WTC11 (cell line): ENCODE results near the gene EIF4E.
"Not testable (repeated sequence)": the region's sequence is repeated elsewhere in the genome, so short reads cannot be mapped to it uniquely, and the experiment has no call there.

Experiments used
- JUN ChIP-seq: sonication (generic); formaldehyde crosslinking; IDR thresholded peaks from 2 replicates; pipeline ENCODE4 v1.8.0; 2023; ENCODE audit warnings: mild to moderate bottlenecking, missing genetic modification reagents
- TCF7 ChIP-seq: sonication (generic); formaldehyde crosslinking; IDR thresholded peaks from 2 replicates; pipeline ENCODE4 v1.8.0; 2022; ENCODE audit warnings: mild to moderate bottlenecking, low read depth, missing genetic modification reagents, moderate library complexity
- TP53 ChIP-seq: sonication (generic); formaldehyde crosslinking; IDR thresholded peaks from 2 replicates; pipeline ENCODE4 v1.8.1; 2023; ENCODE audit warnings: mild to moderate bottlenecking, missing genetic modification reagents
- TF ChIP-seq, protein P1 (sequence below): sonication (generic); formaldehyde crosslinking; IDR thresholded peaks from 2 replicates; pipeline ENCODE4 v1.8.1; 2023; ENCODE audit warnings: mild to moderate bottlenecking, missing genetic modification reagents
- TF ChIP-seq, protein P2 (sequence below): fragments of 200-600 bp; IDR thresholded peaks from 2 replicates; pipeline ENCODE4 v1.8.0; 2022; ENCODE audit warnings: antibody characterized with exemption
- TF ChIP-seq, protein P3 (sequence below): sonication (generic); formaldehyde crosslinking; IDR thresholded peaks from 2 replicates; pipeline ENCODE4 v1.8.1; 2023; ENCODE audit warnings: mild to moderate bottlenecking, missing genetic modification reagents, moderate library complexity
- TF ChIP-seq, protein P4 (sequence below): sonication (generic); formaldehyde crosslinking; conservative IDR thresholded peaks from 2 replicates; pipeline ENCODE4 v1.8.1; 2022; ENCODE audit warnings: mild to moderate bottlenecking, missing genetic modification reagents
- TF ChIP-seq, protein P5 (sequence below): sonication (generic); formaldehyde crosslinking; IDR thresholded peaks from 2 replicates; pipeline ENCODE4 v1.8.0; 2022; ENCODE audit warnings: mild to moderate bottlenecking, missing genetic modification reagents

DNA sequence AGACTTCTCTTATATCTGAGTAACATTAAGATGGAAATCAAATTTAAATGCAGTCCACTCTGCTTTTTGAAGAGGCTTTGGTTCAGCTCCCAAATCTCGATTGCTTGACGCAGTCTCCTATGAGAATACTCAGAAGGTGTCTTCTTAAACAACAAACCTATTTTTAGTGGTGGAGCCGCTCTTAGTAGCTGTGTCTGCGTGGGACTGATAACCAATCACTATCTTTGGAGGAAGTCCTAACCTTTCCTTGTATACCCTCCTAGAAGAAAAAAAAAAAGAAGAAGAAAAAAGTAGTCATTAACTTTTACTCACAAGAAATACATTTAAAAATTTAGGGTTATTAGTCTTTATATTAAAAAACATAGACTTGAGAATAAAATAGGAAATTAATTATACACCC is 48.0 kb downstream of the EIF4E start:
- TF ChIP-seq, protein P1, sequence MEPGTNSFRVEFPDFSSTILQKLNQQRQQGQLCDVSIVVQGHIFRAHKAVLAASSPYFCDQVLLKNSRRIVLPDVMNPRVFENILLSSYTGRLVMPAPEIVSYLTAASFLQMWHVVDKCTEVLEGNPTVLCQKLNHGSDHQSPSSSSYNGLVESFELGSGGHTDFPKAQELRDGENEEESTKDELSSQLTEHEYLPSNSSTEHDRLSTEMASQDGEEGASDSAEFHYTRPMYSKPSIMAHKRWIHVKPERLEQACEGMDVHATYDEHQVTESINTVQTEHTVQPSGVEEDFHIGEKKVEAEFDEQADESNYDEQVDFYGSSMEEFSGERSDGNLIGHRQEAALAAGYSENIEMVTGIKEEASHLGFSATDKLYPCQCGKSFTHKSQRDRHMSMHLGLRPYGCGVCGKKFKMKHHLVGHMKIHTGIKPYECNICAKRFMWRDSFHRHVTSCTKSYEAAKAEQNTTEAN (CRISPR knock-in tag) = not testable (repeated sequence)
- TF ChIP-seq, protein P2, sequence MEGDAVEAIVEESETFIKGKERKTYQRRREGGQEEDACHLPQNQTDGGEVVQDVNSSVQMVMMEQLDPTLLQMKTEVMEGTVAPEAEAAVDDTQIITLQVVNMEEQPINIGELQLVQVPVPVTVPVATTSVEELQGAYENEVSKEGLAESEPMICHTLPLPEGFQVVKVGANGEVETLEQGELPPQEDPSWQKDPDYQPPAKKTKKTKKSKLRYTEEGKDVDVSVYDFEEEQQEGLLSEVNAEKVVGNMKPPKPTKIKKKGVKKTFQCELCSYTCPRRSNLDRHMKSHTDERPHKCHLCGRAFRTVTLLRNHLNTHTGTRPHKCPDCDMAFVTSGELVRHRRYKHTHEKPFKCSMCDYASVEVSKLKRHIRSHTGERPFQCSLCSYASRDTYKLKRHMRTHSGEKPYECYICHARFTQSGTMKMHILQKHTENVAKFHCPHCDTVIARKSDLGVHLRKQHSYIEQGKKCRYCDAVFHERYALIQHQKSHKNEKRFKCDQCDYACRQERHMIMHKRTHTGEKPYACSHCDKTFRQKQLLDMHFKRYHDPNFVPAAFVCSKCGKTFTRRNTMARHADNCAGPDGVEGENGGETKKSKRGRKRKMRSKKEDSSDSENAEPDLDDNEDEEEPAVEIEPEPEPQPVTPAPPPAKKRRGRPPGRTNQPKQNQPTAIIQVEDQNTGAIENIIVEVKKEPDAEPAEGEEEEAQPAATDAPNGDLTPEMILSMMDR = not testable (repeated sequence)
- TF ChIP-seq TP53, JUN, TCF7: not testable (repeated sequence)
- TF ChIP-seq, protein P3, sequence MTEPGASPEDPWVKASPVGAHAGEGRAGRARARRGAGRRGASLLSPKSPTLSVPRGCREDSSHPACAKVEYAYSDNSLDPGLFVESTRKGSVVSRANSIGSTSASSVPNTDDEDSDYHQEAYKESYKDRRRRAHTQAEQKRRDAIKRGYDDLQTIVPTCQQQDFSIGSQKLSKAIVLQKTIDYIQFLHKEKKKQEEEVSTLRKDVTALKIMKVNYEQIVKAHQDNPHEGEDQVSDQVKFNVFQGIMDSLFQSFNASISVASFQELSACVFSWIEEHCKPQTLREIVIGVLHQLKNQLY (CRISPR knock-in tag) = not testable (repeated sequence)
- TF ChIP-seq, protein P4, sequence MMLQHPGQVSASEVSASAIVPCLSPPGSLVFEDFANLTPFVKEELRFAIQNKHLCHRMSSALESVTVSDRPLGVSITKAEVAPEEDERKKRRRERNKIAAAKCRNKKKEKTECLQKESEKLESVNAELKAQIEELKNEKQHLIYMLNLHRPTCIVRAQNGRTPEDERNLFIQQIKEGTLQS = not testable (repeated sequence)
- TF ChIP-seq, protein P5, sequence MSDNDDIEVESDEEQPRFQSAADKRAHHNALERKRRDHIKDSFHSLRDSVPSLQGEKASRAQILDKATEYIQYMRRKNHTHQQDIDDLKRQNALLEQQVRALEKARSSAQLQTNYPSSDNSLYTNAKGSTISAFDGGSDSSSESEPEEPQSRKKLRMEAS (CRISPR knock-in tag) = not testable (repeated sequence)
